Endothelial cell of umbilical vein (primary cell): ENCODE measurements around the gene ZNF302.

Experiments used
- CTCF ChIP-seq, 2 donors: IDR thresholded peaks; 1 replicate in 1 of 2; 2 replicates in 1 of 2; pipeline ENCODE4 v1.5.1; 2011; ENCODE audit warnings: low read length in 2 of 2, mild to moderate bottlenecking in 2 of 2, moderate library complexity in 2 of 2, control low read depth in 1 of 2, inconsistent platforms in 1 of 2, low read depth in 1 of 2; ENCODE audit not compliant: insufficient read depth in 1 of 2; ENCODE audit errors: extremely low read depth in 1 of 2
- TF ChIP-seq, protein P1 (sequence below): IDR thresholded peaks from 2 replicates; pipeline ENCODE4 v1.6.1; 2011; ENCODE audit not compliant: insufficient read depth, insufficient read length

DNA sequence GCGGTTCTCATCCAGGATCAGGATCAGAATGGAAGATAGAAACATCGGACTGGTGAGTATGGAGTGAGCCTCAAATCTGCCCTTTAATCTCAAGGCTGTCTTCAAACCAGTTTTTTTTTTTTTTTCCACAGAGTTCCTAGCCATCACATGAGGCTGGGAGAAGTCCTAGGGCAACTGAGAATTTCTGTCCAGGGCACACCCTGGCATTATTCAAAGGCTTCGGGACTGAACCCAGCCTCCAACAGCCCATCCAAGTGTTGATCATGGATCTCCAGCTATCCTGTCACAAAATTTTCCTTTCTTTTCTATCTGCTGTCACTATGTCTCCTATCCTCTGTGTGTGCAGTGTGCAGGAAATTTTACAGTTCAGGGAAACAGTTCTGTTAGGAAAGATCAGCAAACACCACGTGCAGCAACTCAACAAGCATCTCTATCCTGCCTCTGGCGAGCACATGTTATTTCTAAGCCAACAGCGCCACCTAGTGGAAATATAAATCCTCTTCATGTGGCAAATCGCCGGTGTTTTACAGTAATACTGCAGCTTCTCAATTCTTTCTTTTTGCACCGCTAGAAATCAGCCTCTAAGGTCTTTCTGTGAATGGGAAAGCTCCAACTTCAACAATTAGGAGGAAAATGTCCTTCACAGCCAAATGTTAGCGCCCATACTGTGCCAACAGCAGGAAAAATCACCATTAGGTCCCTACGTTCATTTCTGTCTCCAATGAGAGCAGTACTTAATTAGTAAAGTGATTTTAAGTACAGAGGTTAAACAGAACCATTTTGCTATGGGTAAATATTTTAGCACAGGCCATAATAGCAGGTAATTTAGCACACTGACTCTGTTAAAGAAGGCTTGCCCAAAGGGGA is 35.1 kb downstream of the ZNF302 start:
- peak; percentile 39 to 40 for TF ChIP-seq CTCF (IDR thresholded peaks at IDR 0.05; ENCODE audit: extremely low read depth in 1 of 2, insufficient read depth in 1 of 2, low read depth in 1 of 2, low read length in 2 of 2)
- TF ChIP-seq, protein P1, sequence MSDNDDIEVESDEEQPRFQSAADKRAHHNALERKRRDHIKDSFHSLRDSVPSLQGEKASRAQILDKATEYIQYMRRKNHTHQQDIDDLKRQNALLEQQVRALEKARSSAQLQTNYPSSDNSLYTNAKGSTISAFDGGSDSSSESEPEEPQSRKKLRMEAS: peak; percentile 88
